GM10266 (cell line): ENCODE measurements around the gene SSBP2.
A peak's percentile ranks its signal among the peaks of the same experiment; 100 is the strongest.
"Not testable (repeated sequence)": the region's sequence is repeated elsewhere in the genome, so short reads cannot be mapped to it uniquely, and the experiment has no call there.

Source experiments
- DNase-seq: peaks from one replicate; pipeline ENCODE4 v3.0.0; 2012; ENCODE audit errors: extremely low spot score
- CTCF ChIP-seq: IDR thresholded peaks from 2 replicates; pipeline ENCODE4 v1.5.1; 2012; ENCODE audit warnings: mild to moderate bottlenecking, low read depth; ENCODE audit not compliant: control insufficient read depth, insufficient read depth; ENCODE audit errors: missing control alignments

Gene SSBP2

DNA sequence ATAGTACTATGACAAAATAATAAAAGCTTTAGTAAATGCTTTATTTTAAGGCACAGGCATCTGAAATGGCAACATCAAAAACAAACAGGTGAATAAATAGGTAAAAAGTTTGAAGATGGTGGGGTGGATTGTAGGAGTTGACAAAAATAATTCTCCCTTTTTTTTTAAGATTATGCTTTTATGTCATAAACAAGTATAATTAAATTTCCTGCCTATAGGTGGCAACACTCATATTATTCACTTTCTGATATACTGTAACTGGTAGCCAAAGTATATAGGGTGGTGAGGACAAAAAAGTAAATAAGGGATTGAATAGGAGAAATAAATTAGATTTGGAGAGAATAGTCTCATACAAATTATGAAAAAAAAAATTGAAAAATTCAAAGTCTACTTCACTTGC, 236.9 kb downstream of the SSBP2 start:
- no peak for TF ChIP-seq CTCF
- DNase-seq = no peak

GRCh38 chr5:81513473-81513872, 237.4 kb downstream of the SSBP2 start:
- TF ChIP-seq CTCF = no peak
- DNase-seq = no peak

DNA sequence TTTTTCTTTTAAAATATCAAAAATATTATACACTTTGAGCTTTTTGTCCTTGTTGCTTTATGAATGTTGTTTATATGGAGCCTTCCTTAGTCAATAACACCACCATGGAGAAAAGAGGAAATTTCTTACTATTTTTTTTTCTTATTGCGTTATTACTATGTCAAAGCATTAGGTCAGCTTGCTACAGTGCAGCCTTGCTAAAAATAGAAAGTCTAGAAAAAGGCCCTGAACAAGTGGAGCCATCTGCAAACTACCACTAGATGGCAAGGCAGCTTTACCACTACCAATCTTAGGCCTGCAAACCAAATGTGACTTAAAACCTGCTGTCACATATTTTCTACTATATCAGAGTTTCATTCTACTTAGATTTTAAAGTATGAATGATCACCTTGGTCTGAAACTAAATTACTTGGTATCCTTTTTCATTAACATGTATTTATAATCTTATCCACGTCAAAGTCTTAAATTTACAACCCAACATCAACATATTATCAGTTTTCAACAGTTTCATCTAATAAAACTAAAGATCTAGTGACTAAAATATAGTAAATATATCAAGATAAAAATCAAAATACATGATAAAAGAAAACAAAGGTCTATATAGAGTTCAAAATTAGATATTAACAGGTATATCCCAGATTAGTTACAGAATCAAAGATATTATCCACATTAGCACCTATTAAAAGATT, 243.9 kb downstream of the SSBP2 start:
- peak; percentile 84 for TF ChIP-seq CTCF
- DNase-seq = peak; percentile 67

- DNase-seq = no peak
- no peak for TF ChIP-seq CTCF
Measured at GRCh38 chr5:81506378-81506777, 244.5 kb downstream of the SSBP2 start.

DNA sequence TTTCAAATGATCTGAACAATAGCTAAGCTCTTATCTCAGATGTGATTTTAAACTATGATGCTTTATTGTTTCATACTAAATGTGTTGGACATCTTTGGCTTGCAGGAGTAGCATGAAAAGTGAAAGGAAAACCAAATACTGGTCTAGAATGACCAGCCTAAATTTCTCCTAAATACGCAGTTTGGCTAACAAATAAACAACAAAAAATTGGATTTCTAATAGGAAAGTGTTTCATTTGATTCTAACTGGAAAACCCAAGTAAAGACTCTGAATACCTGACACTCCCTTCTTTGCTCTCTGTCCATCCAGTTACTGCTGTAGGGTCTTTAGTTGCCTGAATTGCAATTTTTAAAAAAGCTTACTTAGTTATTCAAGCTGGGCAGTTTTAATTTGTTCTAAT, 245.2 kb downstream of the SSBP2 start:
- TF ChIP-seq CTCF = no peak
- DNase-seq = no peak

- DNase-seq = not testable (repeated sequence)
Measured at GRCh38 chr5:81503602-81504001, 247.3 kb downstream of the SSBP2 start.

GRCh38 chr5:81495286-81495685, 255.6 kb downstream of the SSBP2 start:
- DNase-seq = no peak
- TF ChIP-seq CTCF = no peak

- no peak for TF ChIP-seq CTCF
- no peak for DNase-seq
Measured at GRCh38 chr5:81488862-81489261, 262.0 kb downstream of the SSBP2 start.
